Endothelial cell of umbilical vein (primary cell): ENCODE measurements around the gene ARSB.

ENCODE experiments used
- CTCF ChIP-seq, 2 donors: IDR thresholded peaks; 1 replicate in 1 of 2; 2 replicates in 1 of 2; pipeline ENCODE4 v1.5.1; 2011; ENCODE audit warnings: low read length in 2 of 2, mild to moderate bottlenecking in 2 of 2, moderate library complexity in 2 of 2, control low read depth in 1 of 2, inconsistent platforms in 1 of 2, low read depth in 1 of 2; ENCODE audit not compliant: insufficient read depth in 1 of 2; ENCODE audit errors: extremely low read depth in 1 of 2
- EZH2 ChIP-seq: IDR thresholded peaks from 2 replicates; pipeline ENCODE4 v1.6.1; 2012; ENCODE audit warnings: borderline replicate concordance, low read depth, mild to moderate bottlenecking, moderate library complexity, low read length, inconsistent platforms; ENCODE audit not compliant: severe bottlenecking
- JUN ChIP-seq: IDR thresholded peaks from 2 replicates; pipeline ENCODE4 v1.6.1; 2011; ENCODE audit warnings: borderline replicate concordance, low read depth; ENCODE audit not compliant: insufficient read length, insufficient read depth
- MAX ChIP-seq: IDR thresholded peaks from 2 replicates; pipeline ENCODE4 v1.6.1; 2011; ENCODE audit not compliant: insufficient read depth, insufficient read length
- MYC ChIP-seq: IDR thresholded peaks from one replicate; pipeline ENCODE4 v1.6.1; 2011; ENCODE audit warnings: mild to moderate bottlenecking, low read depth, low read length
- POLR2A ChIP-seq: IDR thresholded peaks from 2 replicates; pipeline ENCODE4 v1.6.1; 2012; ENCODE audit warnings: low read depth, mild to moderate bottlenecking, control low read depth, low read length
- POLR2AphosphoS5 ChIP-seq: IDR thresholded peaks from 2 replicates; pipeline ENCODE4 v1.6.1; 2012; ENCODE audit warnings: low read depth, mild to moderate bottlenecking, control low read depth, low read length, moderate library complexity; ENCODE audit not compliant: insufficient read depth

DNA sequence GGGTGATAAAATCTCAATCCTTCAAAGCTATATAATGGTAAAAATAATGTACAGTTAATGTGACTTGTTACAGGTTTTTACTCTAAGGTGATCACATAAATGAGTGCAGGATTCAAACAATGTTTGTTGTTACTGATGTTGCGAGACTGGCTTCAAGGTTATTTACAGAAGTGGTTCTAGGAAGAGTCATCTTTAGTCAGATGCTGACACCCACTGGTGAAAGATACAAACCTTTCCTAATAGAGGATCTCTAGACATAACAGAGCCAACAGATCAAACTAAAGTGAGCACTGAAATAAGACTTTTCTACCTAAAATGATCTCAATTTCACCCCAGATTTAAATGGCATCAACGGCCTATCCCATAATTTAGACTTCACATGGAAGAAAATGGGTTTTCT, 20.2 kb downstream of the ARSB start:
- TF ChIP-seq EZH2 (no peak), CTCF (IDR thresholded peaks at IDR 0.05; ENCODE audit: extremely low read depth in 1 of 2, insufficient read depth in 1 of 2, low read depth in 1 of 2, low read length in 2 of 2) (peak in 1 of 2 donors; percentile 18), MYC (no peak), POLR2A (no peak), JUN (no peak), POLR2AphosphoS5 (no peak), MAX (no peak)
